Measurements from ENCODE around the gene MAST3. TPM values are rescaled to one million over a fixed set of nuclear protein-coding genes. Genes with fewer than 3 reads are reported as not detected.

Gene MAST3
- total RNA-seq, 1 experiment from 2014 or later, result 11.5 TPM

DNA sequence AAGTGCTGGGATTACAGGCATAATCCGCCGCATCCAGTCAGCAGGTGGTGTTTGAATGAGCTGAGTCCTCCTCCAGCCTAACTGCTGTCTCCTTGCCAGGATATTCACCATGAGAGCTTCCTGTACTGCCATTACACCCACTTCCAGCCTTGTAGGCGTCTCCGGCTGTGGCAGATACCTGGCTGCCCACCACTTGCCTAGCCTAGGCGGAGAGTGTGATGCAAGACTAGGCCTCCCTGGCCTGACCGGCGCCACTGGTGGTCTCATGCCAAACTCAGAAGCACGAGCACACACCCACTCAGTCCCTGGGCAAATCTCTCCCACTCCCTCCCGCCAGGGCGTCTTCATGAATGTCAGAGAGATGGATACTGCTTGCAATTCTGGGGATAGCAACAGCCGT, 27.4 kb upstream of the MAST3 start:
- H3K27ac Mint-ChIP-seq, result no peak overlapping the region; the same call in 1 of the 2 replicates
- no peak overlapping the region for H3K4me3 Mint-ChIP-seq
- ATAC-seq (no peak), DNase-seq (ENCODE audit: low spot score) (no peak)
- H3K9me3 Mint-ChIP-seq, result no peaks in the 10 kb centered on the region
- H3K4me1 Mint-ChIP-seq, result no peaks in the 10 kb centered on the region
- no peaks in the 10 kb centered on the region for H3K36me3 Mint-ChIP-seq
- ChIA-PET POLR2A (no interaction called here), CTCF (interaction anchor here (0.6 to 1.5 kb wide), 4 partner anchors 40 to 104 kb away, joined by 3 to 5 read pairs (median 3); no protein-coding TSS in a partner anchor)
- TF ChIP-seq ZNF138 (CRISPR knock-in tag; conservative IDR thresholded peaks at IDR 0.05) (no peak), TEAD4 (CRISPR knock-in tag; IDR thresholded peaks at IDR 0.05) (no peak), FOXP1 (CRISPR knock-in tag; IDR thresholded peaks at IDR 0.05; ENCODE audit: borderline replicate concordance) (no peak), IRF2 (CRISPR knock-in tag; IDR thresholded peaks at IDR 0.05; ENCODE audit: borderline replicate concordance, low read depth) (no peak)
- TF ChIP-seq, protein P1, sequence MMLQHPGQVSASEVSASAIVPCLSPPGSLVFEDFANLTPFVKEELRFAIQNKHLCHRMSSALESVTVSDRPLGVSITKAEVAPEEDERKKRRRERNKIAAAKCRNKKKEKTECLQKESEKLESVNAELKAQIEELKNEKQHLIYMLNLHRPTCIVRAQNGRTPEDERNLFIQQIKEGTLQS (CRISPR knock-in tag; conservative IDR thresholded peaks at IDR 0.05), result no peak
- H3K27me3 Mint-ChIP-seq (ENCODE audit: low read depth), result no peaks in the 10 kb centered on the region

DNA sequence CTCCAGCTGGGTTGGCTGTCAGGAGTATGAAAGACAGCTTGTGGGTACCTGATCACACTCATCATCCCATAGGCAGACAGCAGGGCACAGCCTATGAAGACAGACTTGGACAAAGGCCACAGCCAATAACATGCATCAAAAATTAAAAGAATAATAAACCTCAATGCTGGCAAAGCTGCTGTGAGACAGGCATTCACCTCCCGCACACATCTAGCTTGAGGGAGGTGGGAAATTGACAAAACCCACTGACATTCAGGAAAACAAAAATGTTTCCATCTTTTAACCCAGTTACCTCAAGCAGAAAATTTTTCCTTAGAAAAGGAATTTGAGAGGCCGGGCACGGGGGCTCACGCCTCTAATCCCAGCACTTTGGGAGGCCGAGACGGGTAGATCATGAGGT, 25.2 kb upstream of the MAST3 start:
- CTCF ChIA-PET, result interaction anchor here (0.7 kb wide), 1 partner anchor 34 kb away, joined by 4 read pairs; no protein-coding TSS in a partner anchor
- no peak overlapping the region for H3K4me3 Mint-ChIP-seq

DNA sequence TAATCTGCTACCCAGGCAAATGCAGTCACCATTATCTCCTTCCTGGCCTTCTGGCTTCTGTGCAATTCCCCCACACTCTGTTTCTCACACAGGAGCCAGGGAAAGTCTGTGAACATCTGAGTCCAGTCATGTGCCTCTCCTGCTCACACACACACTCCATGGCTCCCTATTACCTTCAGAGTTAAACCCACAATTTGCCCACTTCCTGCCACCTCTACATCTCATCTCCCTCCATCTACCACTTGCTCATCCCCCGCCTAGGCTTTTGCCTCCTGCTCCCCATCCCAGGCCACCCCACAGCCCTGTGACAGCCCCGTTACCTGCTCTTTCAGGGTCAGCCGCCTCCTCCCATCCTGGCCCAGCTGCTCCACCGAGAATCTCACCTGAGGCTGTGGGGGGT, 24.4 kb upstream of the MAST3 start:
- POLR2A ChIA-PET, result no interaction called here
- DNase-seq (ENCODE audit: low spot score) (no peak), ATAC-seq (no peak)
- CTCF ChIA-PET, result no interaction called here
- TF ChIP-seq, protein P2, sequence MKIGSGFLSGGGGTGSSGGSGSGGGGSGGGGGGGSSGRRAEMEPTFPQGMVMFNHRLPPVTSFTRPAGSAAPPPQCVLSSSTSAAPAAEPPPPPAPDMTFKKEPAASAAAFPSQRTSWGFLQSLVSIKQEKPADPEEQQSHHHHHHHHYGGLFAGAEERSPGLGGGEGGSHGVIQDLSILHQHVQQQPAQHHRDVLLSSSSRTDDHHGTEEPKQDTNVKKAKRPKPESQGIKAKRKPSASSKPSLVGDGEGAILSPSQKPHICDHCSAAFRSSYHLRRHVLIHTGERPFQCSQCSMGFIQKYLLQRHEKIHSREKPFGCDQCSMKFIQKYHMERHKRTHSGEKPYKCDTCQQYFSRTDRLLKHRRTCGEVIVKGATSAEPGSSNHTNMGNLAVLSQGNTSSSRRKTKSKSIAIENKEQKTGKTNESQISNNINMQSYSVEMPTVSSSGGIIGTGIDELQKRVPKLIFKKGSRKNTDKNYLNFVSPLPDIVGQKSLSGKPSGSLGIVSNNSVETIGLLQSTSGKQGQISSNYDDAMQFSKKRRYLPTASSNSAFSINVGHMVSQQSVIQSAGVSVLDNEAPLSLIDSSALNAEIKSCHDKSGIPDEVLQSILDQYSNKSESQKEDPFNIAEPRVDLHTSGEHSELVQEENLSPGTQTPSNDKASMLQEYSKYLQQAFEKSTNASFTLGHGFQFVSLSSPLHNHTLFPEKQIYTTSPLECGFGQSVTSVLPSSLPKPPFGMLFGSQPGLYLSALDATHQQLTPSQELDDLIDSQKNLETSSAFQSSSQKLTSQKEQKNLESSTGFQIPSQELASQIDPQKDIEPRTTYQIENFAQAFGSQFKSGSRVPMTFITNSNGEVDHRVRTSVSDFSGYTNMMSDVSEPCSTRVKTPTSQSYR (CRISPR knock-in tag; IDR thresholded peaks at IDR 0.05), result no peak
- TF ChIP-seq ZNF671 (CRISPR knock-in tag; IDR thresholded peaks at IDR 0.05), result no peak
- no peaks in the 10 kb centered on the region for H3K9me3 Mint-ChIP-seq
- H3K27me3 Mint-ChIP-seq (ENCODE audit: low read depth), result no peaks in the 10 kb centered on the region
- H3K4me3 Mint-ChIP-seq, result no peak overlapping the region
- no peak overlapping the region for H3K27ac Mint-ChIP-seq
- H3K36me3 Mint-ChIP-seq, result no peaks in the 10 kb centered on the region
- no peaks in the 10 kb centered on the region for H3K4me1 Mint-ChIP-seq

More for the DNA sequence above, 25.2 kb upstream of the MAST3 start:
- TF ChIP-seq PRRX2 (CRISPR knock-in tag; IDR thresholded peaks at IDR 0.05), result no peak
- TF ChIP-seq, protein P3, sequence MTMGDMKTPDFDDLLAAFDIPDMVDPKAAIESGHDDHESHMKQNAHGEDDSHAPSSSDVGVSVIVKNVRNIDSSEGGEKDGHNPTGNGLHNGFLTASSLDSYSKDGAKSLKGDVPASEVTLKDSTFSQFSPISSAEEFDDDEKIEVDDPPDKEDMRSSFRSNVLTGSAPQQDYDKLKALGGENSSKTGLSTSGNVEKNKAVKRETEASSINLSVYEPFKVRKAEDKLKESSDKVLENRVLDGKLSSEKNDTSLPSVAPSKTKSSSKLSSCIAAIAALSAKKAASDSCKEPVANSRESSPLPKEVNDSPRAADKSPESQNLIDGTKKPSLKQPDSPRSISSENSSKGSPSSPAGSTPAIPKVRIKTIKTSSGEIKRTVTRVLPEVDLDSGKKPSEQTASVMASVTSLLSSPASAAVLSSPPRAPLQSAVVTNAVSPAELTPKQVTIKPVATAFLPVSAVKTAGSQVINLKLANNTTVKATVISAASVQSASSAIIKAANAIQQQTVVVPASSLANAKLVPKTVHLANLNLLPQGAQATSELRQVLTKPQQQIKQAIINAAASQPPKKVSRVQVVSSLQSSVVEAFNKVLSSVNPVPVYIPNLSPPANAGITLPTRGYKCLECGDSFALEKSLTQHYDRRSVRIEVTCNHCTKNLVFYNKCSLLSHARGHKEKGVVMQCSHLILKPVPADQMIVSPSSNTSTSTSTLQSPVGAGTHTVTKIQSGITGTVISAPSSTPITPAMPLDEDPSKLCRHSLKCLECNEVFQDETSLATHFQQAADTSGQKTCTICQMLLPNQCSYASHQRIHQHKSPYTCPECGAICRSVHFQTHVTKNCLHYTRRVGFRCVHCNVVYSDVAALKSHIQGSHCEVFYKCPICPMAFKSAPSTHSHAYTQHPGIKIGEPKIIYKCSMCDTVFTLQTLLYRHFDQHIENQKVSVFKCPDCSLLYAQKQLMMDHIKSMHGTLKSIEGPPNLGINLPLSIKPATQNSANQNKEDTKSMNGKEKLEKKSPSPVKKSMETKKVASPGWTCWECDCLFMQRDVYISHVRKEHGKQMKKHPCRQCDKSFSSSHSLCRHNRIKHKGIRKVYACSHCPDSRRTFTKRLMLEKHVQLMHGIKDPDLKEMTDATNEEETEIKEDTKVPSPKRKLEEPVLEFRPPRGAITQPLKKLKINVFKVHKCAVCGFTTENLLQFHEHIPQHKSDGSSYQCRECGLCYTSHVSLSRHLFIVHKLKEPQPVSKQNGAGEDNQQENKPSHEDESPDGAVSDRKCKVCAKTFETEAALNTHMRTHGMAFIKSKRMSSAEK (CRISPR knock-in tag; IDR thresholded peaks at IDR 0.05; ENCODE audit: borderline replicate concordance), result no peak
- no peak for TF ChIP-seq JAZF1 (CRISPR knock-in tag; IDR thresholded peaks at IDR 0.05)
- TF ChIP-seq, protein P4, sequence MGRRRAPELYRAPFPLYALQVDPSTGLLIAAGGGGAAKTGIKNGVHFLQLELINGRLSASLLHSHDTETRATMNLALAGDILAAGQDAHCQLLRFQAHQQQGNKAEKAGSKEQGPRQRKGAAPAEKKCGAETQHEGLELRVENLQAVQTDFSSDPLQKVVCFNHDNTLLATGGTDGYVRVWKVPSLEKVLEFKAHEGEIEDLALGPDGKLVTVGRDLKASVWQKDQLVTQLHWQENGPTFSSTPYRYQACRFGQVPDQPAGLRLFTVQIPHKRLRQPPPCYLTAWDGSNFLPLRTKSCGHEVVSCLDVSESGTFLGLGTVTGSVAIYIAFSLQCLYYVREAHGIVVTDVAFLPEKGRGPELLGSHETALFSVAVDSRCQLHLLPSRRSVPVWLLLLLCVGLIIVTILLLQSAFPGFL (CRISPR knock-in tag; IDR thresholded peaks at IDR 0.05; ENCODE audit: borderline replicate concordance), result no peak
- TF ChIP-seq ESRRA (CRISPR knock-in tag; IDR thresholded peaks at IDR 0.05; ENCODE audit: borderline replicate concordance), result no peak
- TF ChIP-seq ZNF232 (CRISPR knock-in tag; IDR thresholded peaks at IDR 0.05), result no peak
- no peak for TF ChIP-seq ATF1 (CRISPR knock-in tag; IDR thresholded peaks at IDR 0.05)
- no peak for TF ChIP-seq ETV6 (CRISPR knock-in tag; IDR thresholded peaks at IDR 0.05)
- TF ChIP-seq, protein P5, sequence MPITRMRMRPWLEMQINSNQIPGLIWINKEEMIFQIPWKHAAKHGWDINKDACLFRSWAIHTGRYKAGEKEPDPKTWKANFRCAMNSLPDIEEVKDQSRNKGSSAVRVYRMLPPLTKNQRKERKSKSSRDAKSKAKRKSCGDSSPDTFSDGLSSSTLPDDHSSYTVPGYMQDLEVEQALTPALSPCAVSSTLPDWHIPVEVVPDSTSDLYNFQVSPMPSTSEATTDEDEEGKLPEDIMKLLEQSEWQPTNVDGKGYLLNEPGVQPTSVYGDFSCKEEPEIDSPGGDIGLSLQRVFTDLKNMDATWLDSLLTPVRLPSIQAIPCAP (CRISPR knock-in tag; IDR thresholded peaks at IDR 0.05), result no peak
- TF ChIP-seq, protein P1 (CRISPR knock-in tag; conservative IDR thresholded peaks at IDR 0.05), result no peak
- no peak for TF ChIP-seq NFATC4 (CRISPR knock-in tag; IDR thresholded peaks at IDR 0.05)
- no peak for TF ChIP-seq GTF2I (CRISPR knock-in tag; conservative IDR thresholded peaks at IDR 0.05)
- no peak for TF ChIP-seq CREB1 (CRISPR knock-in tag; IDR thresholded peaks at IDR 0.05)
- no peaks in the 10 kb centered on the region for H3K27me3 Mint-ChIP-seq (ENCODE audit: low read depth)
- no peak for DNase-seq (ENCODE audit: low spot score)
- no peak overlapping the region for H3K27ac Mint-ChIP-seq
- no peak for ATAC-seq
- no peaks in the 10 kb centered on the region for H3K9me3 Mint-ChIP-seq
- no peaks in the 10 kb centered on the region for H3K36me3 Mint-ChIP-seq
- H3K4me1 Mint-ChIP-seq, result no peaks in the 10 kb centered on the region
- POLR2A ChIA-PET, result no interaction called here

Measured in WTC11 (cell line).